Upper lobe of right lung (tissue), 1 donor: Measurements from ENCODE around the gene FAM20B. TPM values are rescaled to one million over a fixed set of nuclear protein-coding genes. Genes with fewer than 3 reads are reported as not detected.

Experiments used
- ATAC-seq: fragments of 200-7000 bp; cut with Tn5 transposase; one replicate; pipeline ENCODE4 v1.9.1; 2020; ENCODE audit warnings: mild to moderate bottlenecking, moderate library complexity
- DNase-seq: peaks from one replicate; pipeline ENCODE4 v3.0.0-alpha.2; 2020
- H3K27ac ChIP-seq: fragments of 200-600 bp; one replicate; pipeline ENCODE4 v1.8.0; 2022
- H3K27me3 ChIP-seq: fragments of 200-600 bp; one replicate; pipeline ENCODE4 v1.8.0; 2022; ENCODE audit warnings: mild to moderate bottlenecking
- H3K36me3 ChIP-seq: fragments of 200-600 bp; one replicate; pipeline ENCODE4 v1.8.0; 2022
- H3K4me1 ChIP-seq: fragments of 200-600 bp; one replicate; pipeline ENCODE4 v1.8.0; 2022
- H3K4me3 ChIP-seq: fragments of 200-600 bp; one replicate; pipeline ENCODE4 v1.8.0; 2022; ENCODE audit warnings: mild to moderate bottlenecking
- H3K9me3 ChIP-seq: fragments of 200-600 bp; one replicate; pipeline ENCODE4 v1.8.0; 2022
- intact Hi-C: fragments of 100-400 bp; cut with DNase I; formaldehyde crosslinking; loops from one replicate; pipeline ENCODE4 v1.11.0; 2022
- total RNA-seq: library from RNA; stranded (reverse); fragmentation: NEBNext Ultra II Directional; extraction: Animal tissue kit (Norgen Biotek cat#: 25700); gene quantifications from one replicate; pipeline ENCODE4 v1.2.1, GENCODE V29; 2021
- TF ChIP-seq, protein P1 (sequence below): fragments of 200-600 bp; IDR thresholded peaks from one replicate; pipeline ENCODE4 v1.8.0; 2022; ENCODE audit warnings: antibody characterized with exemption
- donor health status: DM: no; HTN: yes; CAD: no; lungs with severe emphysema.

FAM20B gene
- total RNA-seq, 1 donor from 2014 or later: 44.0 TPM

DNA sequence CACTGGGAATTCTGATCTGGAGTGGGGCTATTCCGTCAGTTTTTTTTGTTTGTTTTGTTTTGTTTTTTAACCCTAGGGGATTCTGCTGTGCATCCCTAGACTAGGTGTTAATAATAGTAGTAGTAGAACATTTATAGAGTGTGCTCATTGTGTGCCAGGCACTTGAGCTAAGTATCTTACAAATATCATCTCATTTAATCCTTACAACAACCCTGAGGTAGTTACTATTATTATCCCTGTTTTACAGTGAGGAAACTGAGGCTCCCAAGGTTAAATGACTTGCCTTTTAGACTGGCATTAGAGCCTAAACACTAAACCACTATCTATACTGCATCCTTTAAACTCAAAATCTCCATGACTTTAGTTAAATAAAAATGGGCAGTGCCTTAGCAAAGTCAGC, 78.3 kb downstream of the FAM20B start:
- no peak for ATAC-seq
- Histone ChIP-seq H3K27me3 (no peaks in the 10 kb centered on the region), H3K9me3 (no peaks in the 10 kb centered on the region), H3K4me3 (no peak overlapping the region), H3K36me3 (peaks cover 33% of the 10 kb centered on the region), H3K27ac (no peak overlapping the region), H3K4me1 (no peaks in the 10 kb centered on the region)
- intact Hi-C loops: no loop called here
- no peak for DNase-seq
- TF ChIP-seq, protein P1, sequence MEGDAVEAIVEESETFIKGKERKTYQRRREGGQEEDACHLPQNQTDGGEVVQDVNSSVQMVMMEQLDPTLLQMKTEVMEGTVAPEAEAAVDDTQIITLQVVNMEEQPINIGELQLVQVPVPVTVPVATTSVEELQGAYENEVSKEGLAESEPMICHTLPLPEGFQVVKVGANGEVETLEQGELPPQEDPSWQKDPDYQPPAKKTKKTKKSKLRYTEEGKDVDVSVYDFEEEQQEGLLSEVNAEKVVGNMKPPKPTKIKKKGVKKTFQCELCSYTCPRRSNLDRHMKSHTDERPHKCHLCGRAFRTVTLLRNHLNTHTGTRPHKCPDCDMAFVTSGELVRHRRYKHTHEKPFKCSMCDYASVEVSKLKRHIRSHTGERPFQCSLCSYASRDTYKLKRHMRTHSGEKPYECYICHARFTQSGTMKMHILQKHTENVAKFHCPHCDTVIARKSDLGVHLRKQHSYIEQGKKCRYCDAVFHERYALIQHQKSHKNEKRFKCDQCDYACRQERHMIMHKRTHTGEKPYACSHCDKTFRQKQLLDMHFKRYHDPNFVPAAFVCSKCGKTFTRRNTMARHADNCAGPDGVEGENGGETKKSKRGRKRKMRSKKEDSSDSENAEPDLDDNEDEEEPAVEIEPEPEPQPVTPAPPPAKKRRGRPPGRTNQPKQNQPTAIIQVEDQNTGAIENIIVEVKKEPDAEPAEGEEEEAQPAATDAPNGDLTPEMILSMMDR: no peak

DNA sequence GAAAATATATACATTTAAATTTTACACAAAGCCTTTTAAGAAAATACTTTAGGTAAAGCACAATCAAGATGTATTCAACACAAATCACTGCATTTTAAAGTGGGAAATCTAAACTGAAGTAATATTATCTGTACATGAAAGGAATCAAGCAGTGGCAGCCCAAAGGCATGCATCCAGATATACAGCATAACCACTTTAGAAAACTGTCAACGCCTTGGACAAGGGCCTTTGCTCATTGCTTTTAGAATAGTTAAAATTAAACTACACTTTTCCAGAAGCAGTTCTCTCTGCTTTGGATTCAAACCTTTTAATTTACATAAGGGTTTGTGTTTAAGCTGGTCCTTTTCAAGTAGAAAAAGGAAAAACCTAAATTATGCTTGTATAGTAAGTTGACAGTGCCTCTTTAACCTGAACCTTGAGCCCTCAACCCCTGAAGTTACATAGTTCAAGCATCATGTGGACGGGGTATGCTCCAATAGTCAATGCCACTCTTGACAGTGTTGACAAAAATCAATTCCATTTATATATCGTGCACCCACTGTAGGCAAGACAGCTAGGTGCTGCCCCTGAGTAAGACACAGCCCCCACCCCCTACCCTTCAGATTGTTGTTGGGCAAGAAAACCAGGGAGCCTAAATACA, 79.0 kb downstream of the FAM20B start:
- ATAC-seq (no peak), DNase-seq (no peak)
- H3K4me1 ChIP-seq: no peaks in the 10 kb centered on the region
- H3K4me3 ChIP-seq: no peak overlapping the region
- TF ChIP-seq, protein P1: no peak
- no peaks in the 10 kb centered on the region for H3K9me3 ChIP-seq
- H3K36me3 ChIP-seq: peaks cover 40% of the 10 kb centered on the region
- intact Hi-C loops: no loop called here
- H3K27me3 ChIP-seq: no peaks in the 10 kb centered on the region
- no peak overlapping the region for H3K27ac ChIP-seq

DNA sequence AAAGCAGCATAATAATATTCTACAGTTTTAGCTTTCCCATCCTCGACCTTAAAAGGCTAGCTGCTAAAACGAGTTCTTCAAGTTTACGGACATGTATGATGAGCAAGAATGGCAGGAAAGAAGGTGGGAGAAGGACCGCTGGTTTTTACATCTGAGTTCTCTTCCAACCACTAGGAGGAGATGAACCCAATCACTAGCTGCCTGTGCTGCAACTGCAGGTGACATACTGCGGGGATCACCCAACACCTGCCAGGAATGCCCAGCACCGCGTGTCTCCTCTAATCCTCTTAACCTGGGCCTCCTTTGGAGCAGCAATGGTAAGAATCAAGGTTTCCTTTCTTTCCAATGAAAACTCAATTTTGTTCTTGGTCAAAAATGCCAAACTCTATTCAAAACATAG, 79.7 kb downstream of the FAM20B start:
- DNase-seq: no peak
- Histone ChIP-seq H3K36me3 (peaks cover 47% of the 10 kb centered on the region), H3K9me3 (no peaks in the 10 kb centered on the region), H3K27ac (no peak overlapping the region), H3K27me3 (no peaks in the 10 kb centered on the region), H3K4me1 (no peaks in the 10 kb centered on the region), H3K4me3 (no peak overlapping the region)
- TF ChIP-seq, protein P1: peak; percentile 25
- intact Hi-C loops: no loop called here
- ATAC-seq: peak; percentile 65

DNA sequence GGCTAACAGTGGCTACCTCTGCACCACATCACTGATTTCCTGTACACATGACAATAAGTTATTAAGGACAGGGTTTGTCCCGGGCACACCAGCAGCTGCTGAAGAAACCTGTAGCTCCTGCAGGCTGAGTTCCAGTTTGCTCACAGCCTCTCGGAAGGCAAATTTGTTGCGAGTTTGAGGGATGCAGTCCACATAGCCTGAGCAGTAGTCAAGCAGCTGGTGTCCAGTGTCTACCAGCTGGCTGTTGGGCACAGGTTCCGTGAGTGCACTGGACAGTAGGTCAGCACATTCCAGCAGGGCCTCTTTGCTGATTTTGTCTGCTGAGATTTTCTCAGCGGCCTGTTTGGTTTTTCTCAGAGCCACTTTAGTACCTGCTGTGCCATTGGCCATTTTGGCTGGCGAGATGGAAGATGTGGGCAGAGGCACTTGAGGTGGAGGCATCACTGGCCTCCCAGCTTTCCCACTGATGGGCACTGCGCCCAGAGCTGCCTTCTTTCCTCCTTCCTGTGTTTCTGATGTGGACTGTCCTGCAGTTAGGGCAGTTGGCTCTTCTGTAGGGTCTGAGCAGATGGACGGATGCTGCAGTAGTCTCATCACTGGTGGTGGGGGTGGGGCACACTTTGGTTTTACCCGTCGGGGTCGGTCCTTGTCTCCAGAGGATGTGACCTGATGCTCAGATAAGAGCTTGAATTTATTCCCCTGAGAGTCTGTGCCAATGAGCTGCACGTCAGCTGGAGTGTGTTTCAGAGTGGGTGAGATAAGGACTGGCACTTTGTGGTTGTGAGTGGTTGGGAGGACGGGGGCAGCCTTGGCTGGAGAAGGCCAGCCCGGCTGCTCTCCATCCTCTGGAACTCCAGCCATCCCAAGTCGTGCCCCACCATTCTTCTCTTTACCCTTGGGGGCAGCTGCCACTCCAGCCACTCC, 82.3 kb downstream of the FAM20B start:
- peak; percentile 52 for ATAC-seq

DNA sequence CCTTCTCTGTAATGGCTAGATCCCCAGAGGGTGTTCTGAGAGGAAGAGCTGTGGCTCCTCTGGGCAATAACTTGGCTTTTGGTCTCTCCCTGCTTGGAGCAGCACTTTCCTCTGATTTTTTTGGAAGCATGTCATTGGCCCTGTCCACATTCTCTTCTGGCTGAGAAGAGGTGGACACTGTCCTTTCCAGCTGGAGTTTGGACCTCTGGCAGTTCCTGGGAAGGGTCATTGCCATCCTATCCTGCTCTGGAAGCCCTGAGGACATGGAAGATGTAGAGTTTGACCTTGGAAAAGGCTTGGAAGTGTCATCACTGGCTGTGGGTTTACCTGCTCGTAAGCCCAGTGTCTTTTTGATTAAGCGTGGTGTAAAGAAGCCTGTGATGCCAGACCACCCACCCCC, 83.0 kb downstream of the FAM20B start:
- no peak for DNase-seq
- H3K4me3 ChIP-seq: no peak overlapping the region
- no peak for ATAC-seq
- TF ChIP-seq, protein P1: no peak
- H3K27me3 ChIP-seq: no peaks in the 10 kb centered on the region
- no peaks in the 10 kb centered on the region for H3K4me1 ChIP-seq
- intact Hi-C loops: no loop called here
- H3K27ac ChIP-seq: no peak overlapping the region
- H3K9me3 ChIP-seq: no peaks in the 10 kb centered on the region
- peaks cover 71% of the 10 kb centered on the region for H3K36me3 ChIP-seq

More for the DNA sequence above, 82.3 kb downstream of the FAM20B start:
- Histone ChIP-seq H3K9me3 (no peaks in the 10 kb centered on the region), H3K27me3 (no peaks in the 10 kb centered on the region), H3K4me3 (no peak overlapping the region), H3K4me1 (no peaks in the 10 kb centered on the region), H3K27ac (no peak overlapping the region), H3K36me3 (peaks cover 66% of the 10 kb centered on the region)
- DNase-seq: no peak
- intact Hi-C loops: no loop called here
- TF ChIP-seq, protein P1: no peak
